Trophoblast cell (in vitro differentiated cells and primary cell): ENCODE results near the gene GTPBP10.

ENCODE experiments used
- DNase-seq, 2 donors: peaks; one replicate each; pipeline ENCODE4 v3.0.0-alpha.2; 2016
- H2AFZ ChIP-seq: 2 replicates; pipeline ENCODE4 v1.6.1; 2013; ENCODE audit warnings: low read length, moderate library complexity, mild to moderate bottlenecking; ENCODE audit not compliant: insufficient read depth, poor library complexity
- H2AK5ac ChIP-seq: 2 replicates; pipeline ENCODE4 v1.6.1; 2013; ENCODE audit warnings: mild to moderate bottlenecking, low read length
- H2BK120ac ChIP-seq: 2 replicates; pipeline ENCODE4 v1.6.1; 2013; ENCODE audit warnings: low read length, mild to moderate bottlenecking, moderate library complexity; ENCODE audit not compliant: insufficient read depth, poor library complexity
- H2BK12ac ChIP-seq: 2 replicates; pipeline ENCODE4 v1.6.1; 2013; ENCODE audit warnings: mild to moderate bottlenecking, low read length, moderate library complexity
- H2BK5ac ChIP-seq: 2 replicates; pipeline ENCODE4 v1.6.1; 2013; ENCODE audit warnings: low read length, low read depth, moderate library complexity, mild to moderate bottlenecking; ENCODE audit not compliant: poor library complexity
- H3K14ac ChIP-seq: 2 replicates; pipeline ENCODE4 v1.6.1; 2013; ENCODE audit warnings: mild to moderate bottlenecking, low read length
- H3K18ac ChIP-seq: 2 replicates; pipeline ENCODE4 v1.6.1; 2013; ENCODE audit warnings: mild to moderate bottlenecking, low read length
- H3K23ac ChIP-seq: 2 replicates; pipeline ENCODE4 v1.6.1; 2013; ENCODE audit warnings: low read length
- H3K27ac ChIP-seq: 2 replicates; pipeline ENCODE4 v1.5.1; 2013; ENCODE audit warnings: low read depth, mild to moderate bottlenecking, inconsistent platforms, low read length, moderate library complexity
- H3K27me3 ChIP-seq: 2 replicates; pipeline ENCODE4 v1.6.1; 2013; ENCODE audit warnings: inconsistent platforms, mild to moderate bottlenecking, low read length, moderate library complexity; ENCODE audit not compliant: insufficient read depth
- H3K36me3 ChIP-seq, 2 experiments: 1 replicate in 1 of 2; 2 replicates in 1 of 2; pipeline ENCODE4 v1.6.1; 2013; ENCODE audit warnings: low read length in 2 of 2, mild to moderate bottlenecking in 2 of 2, moderate library complexity in 1 of 2; ENCODE audit not compliant: insufficient read depth in 2 of 2, control insufficient read depth in 1 of 2
- H3K4ac ChIP-seq: 2 replicates; pipeline ENCODE4 v1.6.1; 2013; ENCODE audit warnings: low read depth, mild to moderate bottlenecking, low read length, moderate library complexity
- H3K4me1 ChIP-seq, 2 experiments: 1 replicate in 1 of 2; 2 replicates in 1 of 2; pipeline ENCODE4 v1.6.1; 2013; ENCODE audit warnings: low read length in 2 of 2, mild to moderate bottlenecking in 2 of 2, moderate library complexity in 1 of 2; ENCODE audit not compliant: insufficient read depth in 2 of 2, control insufficient read depth in 1 of 2
- H3K4me2 ChIP-seq: 2 replicates; pipeline ENCODE4 v1.6.1; 2013; ENCODE audit warnings: inconsistent platforms, mild to moderate bottlenecking, low read length, moderate library complexity
- H3K4me3 ChIP-seq: 2 replicates; pipeline ENCODE4 v1.5.1; 2013; ENCODE audit warnings: mild to moderate bottlenecking, low read depth, low read length, inconsistent platforms
- H3K79me1 ChIP-seq: one replicate; pipeline ENCODE4 v1.6.1; 2013; ENCODE audit warnings: low read length
- H3K79me2 ChIP-seq: 2 replicates; pipeline ENCODE4 v1.6.1; 2013; ENCODE audit warnings: low read length, mild to moderate bottlenecking; ENCODE audit not compliant: control insufficient read depth, insufficient read depth, poor library complexity
- H3K9ac ChIP-seq: 2 replicates; pipeline ENCODE4 v1.6.1; 2013; ENCODE audit warnings: mild to moderate bottlenecking, low read length
- H3K9me3 ChIP-seq: 2 replicates; pipeline ENCODE4 v1.6.1; 2013; ENCODE audit warnings: low read depth, mild to moderate bottlenecking, control low read depth, inconsistent platforms, low read length; ENCODE audit not compliant: insufficient read depth
- H4K12ac ChIP-seq: 2 replicates; pipeline ENCODE4 v1.6.1; 2013; ENCODE audit warnings: low read depth, mild to moderate bottlenecking, low read length, moderate library complexity
- H4K8ac ChIP-seq: 2 replicates; pipeline ENCODE4 v1.6.1; 2013; ENCODE audit warnings: low read depth, mild to moderate bottlenecking, low read length, moderate library complexity
- H4K91ac ChIP-seq: one replicate; pipeline ENCODE4 v1.6.1; 2013; ENCODE audit warnings: low read depth, mild to moderate bottlenecking, low read length, moderate library complexity
- WGBS: extraction: QIAGEN DNeasy Blood & Tissue Kit; methylation state at CpG from one replicate; pipeline ENCODE4 v1.1.7; 2013; ENCODE audit warnings: missing lambda C conversion rate; ENCODE audit not compliant: insufficient read length, insufficient coverage; ENCODE audit errors: extremely low coverage; 5-methylcytosine and 5-hydroxymethylcytosine counted together

The GTPBP10 gene

DNA sequence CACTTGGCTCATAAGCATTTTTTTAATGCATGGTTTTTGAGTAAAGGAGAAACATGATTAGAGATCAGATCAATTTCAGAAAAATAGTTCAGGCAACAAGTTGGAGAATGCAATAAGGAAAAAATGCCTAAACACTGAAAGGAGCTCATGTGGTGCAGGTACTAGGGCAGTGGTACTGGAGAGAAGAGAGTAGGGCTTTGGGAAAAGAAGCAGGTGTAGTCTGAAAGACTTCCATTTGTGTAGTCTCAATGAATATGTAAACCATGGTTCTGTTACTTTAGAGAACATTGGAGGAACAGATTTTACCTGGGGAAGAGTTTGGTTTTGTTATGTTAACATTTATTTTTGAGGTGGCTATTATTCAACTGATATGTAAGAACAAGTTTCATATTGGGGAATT, 5.5 kb downstream of the GTPBP10 start:
- Histone ChIP-seq H3K36me3 (peaks cover 0 to 6% of the 10 kb centered on the region in 2 experiments), H3K27me3 (no peaks in the 10 kb centered on the region), H2BK120ac (no peak overlapping the region), H3K4me3 (no peak overlapping the region), H3K4me1 (no peaks in the 10 kb centered on the region), H4K91ac (no peak overlapping the region), H2BK12ac (no peak overlapping the region), H3K79me1 (no peaks in the 10 kb centered on the region), H3K9me3 (no peaks in the 10 kb centered on the region), H3K9ac (no peak overlapping the region), H4K8ac (no peak overlapping the region), H2AFZ (no peak overlapping the region), H3K4me2 (no peak overlapping the region), H3K18ac (no peak overlapping the region), H3K23ac (no peak overlapping the region), H3K14ac (no peak overlapping the region), H4K12ac (no peak overlapping the region), H2BK5ac (no peak overlapping the region), H2AK5ac (no peak overlapping the region), H3K4ac (no peak overlapping the region), H3K79me2 (no peaks in the 10 kb centered on the region), H3K27ac (no peak overlapping the region)
- DNase-seq, result no peak

DNA sequence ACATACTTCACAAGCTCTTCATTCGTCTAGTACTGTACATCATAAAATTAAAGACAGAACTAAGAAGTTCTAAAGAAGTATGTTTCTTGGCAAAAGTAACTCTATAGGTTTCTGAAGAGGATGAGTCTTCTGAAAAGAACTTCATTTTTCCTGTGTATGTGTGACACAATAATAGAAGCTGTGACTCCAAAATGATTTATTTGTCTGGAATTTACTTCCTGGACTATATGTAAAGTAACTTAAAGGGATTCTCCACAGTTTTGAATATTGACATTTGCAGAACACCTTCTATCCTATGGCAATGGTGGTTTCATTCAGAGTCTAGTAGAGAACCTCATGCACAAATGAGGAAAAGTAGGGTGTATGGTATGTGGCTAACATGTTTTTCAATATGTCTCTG, 36.9 kb downstream of the GTPBP10 start:
- no peak overlapping the region for H3K9ac ChIP-seq
- H3K4me3 ChIP-seq, result no peak overlapping the region
- peak in 1 of 2 donors; percentile 41 for DNase-seq
- no peak overlapping the region for H2AFZ ChIP-seq
- H4K12ac ChIP-seq, result no peak overlapping the region
- WGBS, result no CpG with 5 or more reads among the region's 1 CpG
- H3K79me2 ChIP-seq, result no peaks in the 10 kb centered on the region
- H3K79me1 ChIP-seq, result no peaks in the 10 kb centered on the region
- peaks cover 2 to 6% of the 10 kb centered on the region in 2 experiments for H3K36me3 ChIP-seq
- H2AK5ac ChIP-seq, result no peak overlapping the region
- H3K4ac ChIP-seq, result no peak overlapping the region
- H2BK12ac ChIP-seq, result no peak overlapping the region
- no peak overlapping the region for H2BK120ac ChIP-seq
- H3K18ac ChIP-seq, result no peak overlapping the region
- H3K4me1 ChIP-seq, result no peaks in the 10 kb centered on the region
- no peaks in the 10 kb centered on the region for H3K27me3 ChIP-seq
- H3K14ac ChIP-seq, result no peak overlapping the region
- H3K23ac ChIP-seq, result no peak overlapping the region
- no peak overlapping the region for H4K8ac ChIP-seq
- no peaks in the 10 kb centered on the region for H3K9me3 ChIP-seq
- H3K27ac ChIP-seq, result no peak overlapping the region
- no peak overlapping the region for H3K4me2 ChIP-seq
- no peak overlapping the region for H2BK5ac ChIP-seq
- no peak overlapping the region for H4K91ac ChIP-seq

DNA sequence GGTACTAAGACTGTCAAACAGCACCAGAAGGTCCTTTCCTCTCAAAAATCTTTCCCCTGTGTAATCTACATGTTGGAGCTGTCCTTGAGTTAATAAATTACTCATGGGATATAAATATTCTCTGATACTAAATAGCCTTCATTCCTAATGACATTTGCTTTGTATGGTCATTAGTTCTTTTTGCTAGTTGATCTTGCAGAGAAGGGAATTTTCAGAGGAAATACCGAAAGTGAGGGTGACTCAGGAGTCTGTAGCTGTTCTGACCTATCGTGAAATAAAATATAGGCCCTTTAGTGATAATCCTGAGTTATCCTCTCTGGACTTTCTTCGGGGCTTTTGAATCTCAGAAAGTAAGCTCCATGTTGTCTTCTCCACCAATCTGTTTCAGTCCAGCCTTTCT, 37.3 kb downstream of the GTPBP10 start:
- Histone ChIP-seq H3K4ac (no peak overlapping the region), H2AFZ (no peak overlapping the region), H2BK12ac (no peak overlapping the region), H3K4me3 (no peak overlapping the region), H3K27ac (no peak overlapping the region), H3K79me2 (no peaks in the 10 kb centered on the region), H2BK120ac (no peak overlapping the region), H3K14ac (no peak overlapping the region), H4K8ac (no peak overlapping the region), H3K36me3 (peaks cover 2 to 6% of the 10 kb centered on the region in 2 experiments), H3K23ac (no peak overlapping the region), H3K9me3 (no peaks in the 10 kb centered on the region), H2BK5ac (no peak overlapping the region), H3K27me3 (no peaks in the 10 kb centered on the region), H3K9ac (no peak overlapping the region), H3K4me1 (no peaks in the 10 kb centered on the region), H2AK5ac (no peak overlapping the region), H4K91ac (no peak overlapping the region), H3K79me1 (no peaks in the 10 kb centered on the region), H3K18ac (no peak overlapping the region), H4K12ac (no peak overlapping the region), H3K4me2 (no peak overlapping the region)
- no CpG with 5 or more reads among the region's 3 CpGs for WGBS
- no peak for DNase-seq

DNA sequence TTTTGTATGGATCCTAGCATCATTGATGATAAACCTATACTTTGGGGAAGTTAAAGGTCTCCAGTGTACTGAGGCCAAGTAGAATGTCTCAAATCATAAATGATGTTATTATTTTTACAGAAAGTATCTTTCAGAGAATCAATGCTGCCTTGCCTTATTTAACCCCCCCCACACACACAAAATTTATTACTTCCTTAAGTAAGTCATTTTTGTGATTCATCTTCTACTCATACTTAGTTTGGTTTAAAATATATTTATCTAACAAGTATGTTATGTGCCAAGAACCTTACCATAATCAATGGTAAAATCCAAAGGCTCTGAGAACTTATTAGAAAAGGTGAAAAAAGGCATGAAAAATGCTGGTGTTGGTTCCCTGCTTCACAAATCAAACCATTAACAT, 37.9 kb downstream of the GTPBP10 start:
- Histone ChIP-seq H2BK12ac (no peak overlapping the region), H3K79me2 (no peaks in the 10 kb centered on the region), H4K8ac (no peak overlapping the region), H2AFZ (no peak overlapping the region), H3K23ac (no peak overlapping the region), H3K27me3 (no peaks in the 10 kb centered on the region), H2BK120ac (no peak overlapping the region), H3K36me3 (peaks cover 2 to 3% of the 10 kb centered on the region in 2 experiments), H4K12ac (no peak overlapping the region), H3K4ac (no peak overlapping the region), H3K4me3 (no peak overlapping the region), H3K18ac (no peak overlapping the region), H2BK5ac (no peak overlapping the region), H2AK5ac (no peak overlapping the region), H3K9me3 (no peaks in the 10 kb centered on the region), H3K27ac (no peak overlapping the region), H3K9ac (no peak overlapping the region), H3K4me1 (no peaks in the 10 kb centered on the region), H3K79me1 (no peaks in the 10 kb centered on the region), H3K4me2 (no peak overlapping the region), H3K14ac (no peak overlapping the region), H4K91ac (no peak overlapping the region)
- DNase-seq, result no peak
